HepG2 (cell line): ENCODE measurements around the gene SREBF1.

Experiments used
- BRCA1 ChIP-seq: sonication (generic); formaldehyde crosslinking; IDR thresholded peaks from 2 replicates; pipeline ENCODE4 v1.4.0; 2020; ENCODE audit warnings: missing genetic modification reagents
- EZH2 ChIP-seq: conservative IDR thresholded peaks from 2 replicates; pipeline ENCODE4 v1.6.1; 2012; ENCODE audit warnings: mild to moderate bottlenecking, low read depth, low read length, moderate library complexity
- GABPA ChIP-seq, 2 experiments: IDR thresholded peaks; 2 replicates each; pipeline ENCODE4 v1.6.1; 2011 to 2016; ENCODE audit warnings: low read depth in 2 of 2, low read length in 1 of 2, missing biosample characterization in 1 of 2, missing genetic modification characterization in 1 of 2
- JUN ChIP-seq: sonication (generic); formaldehyde crosslinking; IDR thresholded peaks from 2 replicates; pipeline ENCODE4 v1.4.0; 2020; ENCODE audit warnings: mild to moderate bottlenecking, missing genetic modification reagents
- ZFP91 ChIP-seq: sonication (generic); formaldehyde crosslinking; IDR thresholded peaks from 2 replicates; pipeline ENCODE4 v1.9.0; 2022; ENCODE audit warnings: missing genetic modification reagents, mild to moderate bottlenecking, borderline replicate concordance
- ZNF3 ChIP-seq: IDR thresholded peaks from 2 replicates; pipeline ENCODE4 v1.7.0; 2017; ENCODE audit warnings: inconsistent platforms

GRCh38 chr17:17877529-17878358 lies 41.0 kb upstream of the SREBF1 start:
- TF ChIP-seq JUN (CRISPR knock-in tag): no peak
- no peak for TF ChIP-seq ZNF3
- TF ChIP-seq GABPA (IDR thresholded peaks at IDR 0.05; ENCODE audit: low read depth, low read length): no peak
- no peak for TF ChIP-seq GABPA (CRISPR knock-in tag; IDR thresholded peaks at IDR 0.05; ENCODE audit: low read depth)
- TF ChIP-seq BRCA1 (CRISPR knock-in tag): no peak
- TF ChIP-seq ZFP91 (CRISPR knock-in tag): no peak
- no peak for TF ChIP-seq EZH2
